Neural progenitor cell (in vitro differentiated cells): ENCODE data around the gene ESRRG. TPM values are rescaled to one million over a fixed set of nuclear protein-coding genes. Genes with fewer than 3 reads are reported as not detected.

ENCODE experiments used
- DNase-seq: peaks from one replicate; pipeline ENCODE4 v3.0.0-alpha.2; 2016; ENCODE audit warnings: low spot score
- H2AFZ ChIP-seq: fragments of 200-600 bp; sonication (generic); replicated peaks from 2 replicates; pipeline ENCODE4 v1.6.1; 2016; ENCODE audit warnings: antibody characterized with exemption
- H3F3A ChIP-seq: fragments of 200-600 bp; sonication (generic); 2 replicates; pipeline ENCODE4 v1.6.1; 2016; ENCODE audit warnings: antibody characterized with exemption, low read depth
- H3K27ac ChIP-seq: fragments of 200-600 bp; sonication (generic); 2 replicates; pipeline ENCODE4 v1.5.1; 2016; ENCODE audit warnings: mild to moderate bottlenecking
- H3K27me3 ChIP-seq: fragments of 200-600 bp; sonication (generic); 2 replicates; pipeline ENCODE4 v1.6.1; 2016; ENCODE audit warnings: mild to moderate bottlenecking, moderate library complexity
- H3K36me3 ChIP-seq: fragments of 200-600 bp; sonication (generic); 2 replicates; pipeline ENCODE4 v1.5.1; 2016
- H3K4me1 ChIP-seq: fragments of 200-600 bp; sonication (generic); 2 replicates; pipeline ENCODE4 v1.6.1; 2016; ENCODE audit warnings: mixed run types
- H3K4me2 ChIP-seq: fragments of 200-600 bp; sonication (generic); 2 replicates; pipeline ENCODE4 v1.6.1; 2016
- H3K4me3 ChIP-seq: fragments of 200-600 bp; sonication (generic); 2 replicates; pipeline ENCODE4 v1.5.1; 2016
- H3K79me2 ChIP-seq: fragments of 200-600 bp; sonication (generic); 2 replicates; pipeline ENCODE4 v1.6.1; 2016; ENCODE audit warnings: low read depth
- H3K9ac ChIP-seq: fragments of 200-600 bp; sonication (generic); 2 replicates; pipeline ENCODE4 v1.6.1; 2016
- H3K9me3 ChIP-seq: fragments of 200-600 bp; sonication (generic); 2 replicates; pipeline ENCODE4 v1.5.1; 2016; ENCODE audit warnings: low read depth
- H4K20me1 ChIP-seq: fragments of 200-600 bp; sonication (generic); 2 replicates; pipeline ENCODE4 v1.6.1; 2016; ENCODE audit warnings: low read depth
- H3K27ac Mint-ChIP-seq: 3 replicates; pipeline ENCODE4 v1.8.0; 2021; ENCODE audit warnings: mixed read lengths
- H3K27me3 Mint-ChIP-seq: 2 replicates; pipeline ENCODE4 v1.8.0; 2022; ENCODE audit warnings: low read depth, mild to moderate bottlenecking, inconsistent platforms, moderate library complexity, mixed read lengths; ENCODE audit not compliant: insufficient read depth
- H3K36me3 Mint-ChIP-seq: 3 replicates; pipeline ENCODE4 v1.8.0; 2021; ENCODE audit warnings: mixed read lengths
- H3K4me1 Mint-ChIP-seq: 3 replicates; pipeline ENCODE4 v1.8.0; 2021; ENCODE audit warnings: mixed read lengths
- H3K4me3 Mint-ChIP-seq: 3 replicates; pipeline ENCODE4 v1.8.0; 2021; ENCODE audit warnings: mild to moderate bottlenecking, moderate library complexity, mixed read lengths
- H3K9me3 Mint-ChIP-seq: 3 replicates; pipeline ENCODE4 v1.8.0; 2020; ENCODE audit warnings: mixed read lengths
- EZH2 ChIP-seq: fragments of 200-600 bp; sonication (generic); IDR thresholded peaks from 2 replicates; pipeline ENCODE4 v1.6.1; 2017; ENCODE audit warnings: antibody characterized with exemption, mild to moderate bottlenecking, moderate library complexity
- EZH2phosphoT487 ChIP-seq: fragments of 200-600 bp; sonication (generic); IDR thresholded peaks from 2 replicates; pipeline ENCODE4 v1.6.1; 2017; ENCODE audit warnings: antibody characterized with exemption
- total RNA-seq: library from RNA; depleted of rRNA; stranded (reverse); fragments of >200 nt; gene quantifications from 2 replicates; pipeline ENCODE4 v1.2.3, GENCODE V29; 2015; ENCODE audit warnings: low replicate concordance
- TF ChIP-seq, protein P1 (sequence below): fragments of 200-600 bp; sonication (generic); IDR thresholded peaks from 2 replicates; pipeline ENCODE4 v1.5.1; 2017; ENCODE audit warnings: antibody characterized with exemption, mild to moderate bottlenecking

The ESRRG gene
- total RNA-seq, 1 donor from 2014 or later, result 3.0 TPM

DNA sequence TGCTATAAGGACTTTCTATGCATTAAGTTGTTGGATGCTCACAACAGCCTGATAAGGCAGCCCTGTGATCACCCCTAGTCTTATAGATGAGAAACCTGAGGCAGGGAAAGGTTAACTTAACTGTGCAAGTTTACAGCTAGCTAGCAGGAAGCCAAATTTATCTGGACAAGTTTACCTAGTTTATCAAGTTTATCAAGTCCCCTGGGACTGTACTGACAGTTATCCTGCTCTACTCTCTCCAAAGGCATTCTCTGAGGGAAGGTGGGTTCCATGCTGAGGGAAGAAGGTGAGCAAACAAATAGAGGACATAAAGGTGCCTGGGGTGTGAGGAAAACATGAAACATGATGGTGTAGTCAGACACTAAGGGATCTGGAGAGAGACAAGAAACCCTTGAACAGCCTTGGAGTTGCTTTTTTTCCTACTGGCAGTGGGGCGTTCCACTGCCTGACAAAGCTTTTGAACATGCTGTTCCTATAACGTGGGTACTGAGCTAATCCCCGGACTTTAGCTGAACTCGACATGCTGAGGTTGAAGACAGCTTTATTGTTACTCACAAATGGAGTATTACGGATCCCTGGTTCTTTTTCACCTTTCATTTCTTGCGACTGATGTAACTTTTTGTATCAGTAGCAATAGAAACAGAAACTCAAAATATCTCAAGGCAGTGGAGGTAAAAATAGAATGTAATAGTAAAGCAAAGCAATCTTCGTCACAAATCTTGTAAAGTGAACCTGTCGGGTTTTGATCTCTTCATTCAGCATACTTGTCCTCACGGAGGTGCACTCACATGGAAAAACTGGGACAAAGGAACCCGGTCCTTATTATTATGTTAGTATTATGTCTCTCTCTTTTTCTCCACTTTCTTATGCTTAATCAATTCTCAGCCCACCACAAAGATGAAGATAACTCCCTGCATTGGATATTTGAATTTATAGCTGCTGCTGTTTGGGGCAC is 42.4 kb upstream of the ESRRG start:
- peaks cover 15% of the 10 kb centered on the region for H3K4me1 Mint-ChIP-seq
- no peaks in the 10 kb centered on the region for H3F3A ChIP-seq
- H2AFZ ChIP-seq, result no peak overlapping the region
- H3K79me2 ChIP-seq, result no peaks in the 10 kb centered on the region
- no peaks in the 10 kb centered on the region for H3K4me1 ChIP-seq
- H3K27me3 Mint-ChIP-seq, result peaks cover 3% of the 10 kb centered on the region
- H3K36me3 Mint-ChIP-seq, result no peaks in the 10 kb centered on the region
- peak; percentile 15 for DNase-seq
- no peak overlapping the region for H3K27ac Mint-ChIP-seq
- no peaks in the 10 kb centered on the region for H3K27me3 ChIP-seq
- no peak overlapping the region for H3K9ac ChIP-seq
- H4K20me1 ChIP-seq, result no peaks in the 10 kb centered on the region
- H3K9me3 Mint-ChIP-seq, result no peaks in the 10 kb centered on the region
- H3K27ac ChIP-seq, result no peak overlapping the region
- no peaks in the 10 kb centered on the region for H3K36me3 ChIP-seq
- TF ChIP-seq, protein P1, sequence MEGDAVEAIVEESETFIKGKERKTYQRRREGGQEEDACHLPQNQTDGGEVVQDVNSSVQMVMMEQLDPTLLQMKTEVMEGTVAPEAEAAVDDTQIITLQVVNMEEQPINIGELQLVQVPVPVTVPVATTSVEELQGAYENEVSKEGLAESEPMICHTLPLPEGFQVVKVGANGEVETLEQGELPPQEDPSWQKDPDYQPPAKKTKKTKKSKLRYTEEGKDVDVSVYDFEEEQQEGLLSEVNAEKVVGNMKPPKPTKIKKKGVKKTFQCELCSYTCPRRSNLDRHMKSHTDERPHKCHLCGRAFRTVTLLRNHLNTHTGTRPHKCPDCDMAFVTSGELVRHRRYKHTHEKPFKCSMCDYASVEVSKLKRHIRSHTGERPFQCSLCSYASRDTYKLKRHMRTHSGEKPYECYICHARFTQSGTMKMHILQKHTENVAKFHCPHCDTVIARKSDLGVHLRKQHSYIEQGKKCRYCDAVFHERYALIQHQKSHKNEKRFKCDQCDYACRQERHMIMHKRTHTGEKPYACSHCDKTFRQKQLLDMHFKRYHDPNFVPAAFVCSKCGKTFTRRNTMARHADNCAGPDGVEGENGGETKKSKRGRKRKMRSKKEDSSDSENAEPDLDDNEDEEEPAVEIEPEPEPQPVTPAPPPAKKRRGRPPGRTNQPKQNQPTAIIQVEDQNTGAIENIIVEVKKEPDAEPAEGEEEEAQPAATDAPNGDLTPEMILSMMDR, result no peak
- TF ChIP-seq EZH2phosphoT487 (no peak), EZH2 (no peak)
- H3K4me3 Mint-ChIP-seq, result no peak overlapping the region
- H3K4me2 ChIP-seq, result no peak overlapping the region
- H3K4me3 ChIP-seq, result no peak overlapping the region
- no peaks in the 10 kb centered on the region for H3K9me3 ChIP-seq

DNA sequence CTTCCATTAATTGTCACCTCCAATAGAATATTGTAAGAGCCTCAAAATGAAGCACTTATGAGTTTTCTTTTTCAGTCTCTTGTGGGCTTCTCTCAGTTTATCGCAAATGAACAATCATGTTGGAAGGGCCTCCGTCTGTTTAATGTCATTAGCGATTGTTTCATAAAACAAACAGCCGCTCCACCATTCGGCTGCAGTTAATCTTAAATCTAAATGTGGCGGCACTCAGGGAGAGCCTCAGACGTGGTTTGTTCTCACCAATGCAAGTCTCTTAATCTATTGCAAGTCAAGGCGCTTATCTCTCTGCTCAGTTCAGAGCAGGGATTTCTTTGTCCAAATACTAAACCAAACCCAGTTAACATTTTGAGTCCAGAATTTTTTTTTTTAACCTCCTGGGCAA is 34.9 kb upstream of the ESRRG start:
- Histone ChIP-seq H2AFZ (no peak overlapping the region), H3K9ac (no peak overlapping the region), H3F3A (no peaks in the 10 kb centered on the region), H3K9me3 (no peaks in the 10 kb centered on the region), H3K4me1 (peaks cover 12% of the 10 kb centered on the region), H4K20me1 (no peaks in the 10 kb centered on the region), H3K27me3 (no peaks in the 10 kb centered on the region), H3K4me2 (no peak overlapping the region), H3K79me2 (no peaks in the 10 kb centered on the region), H3K36me3 (no peaks in the 10 kb centered on the region), H3K27ac (no peak overlapping the region), H3K4me3 (no peak overlapping the region)
- no peak overlapping the region for H3K4me3 Mint-ChIP-seq
- peak; percentile 11 for DNase-seq
- H3K27ac Mint-ChIP-seq, result no peak overlapping the region
- no peak for TF ChIP-seq EZH2
- TF ChIP-seq EZH2phosphoT487, result no peak
- TF ChIP-seq, protein P1, result no peak
- H3K4me1 Mint-ChIP-seq, result peaks cover 18% of the 10 kb centered on the region
- no peaks in the 10 kb centered on the region for H3K9me3 Mint-ChIP-seq
- H3K27me3 Mint-ChIP-seq, result peaks cover 2% of the 10 kb centered on the region
- no peaks in the 10 kb centered on the region for H3K36me3 Mint-ChIP-seq

DNA sequence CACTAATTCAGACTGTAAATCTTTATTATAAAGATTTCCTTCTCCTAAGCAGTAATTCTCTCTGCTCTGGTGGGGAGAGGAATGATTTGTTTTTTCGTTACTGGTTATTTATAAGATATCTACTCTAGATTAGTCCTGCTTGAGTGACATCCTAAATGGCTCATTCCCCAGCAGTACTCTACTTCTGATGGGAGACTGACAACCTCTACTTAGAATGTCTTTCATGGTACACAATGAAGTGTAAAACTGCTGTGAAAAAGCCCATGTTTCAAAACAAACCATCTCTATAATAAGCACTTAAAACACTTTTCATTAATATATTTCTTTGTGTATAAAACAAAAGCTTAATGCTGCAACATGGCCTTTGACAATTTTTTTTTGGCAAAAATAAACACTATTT is 33.9 kb upstream of the ESRRG start:
- H4K20me1 ChIP-seq, result no peaks in the 10 kb centered on the region
- no peak overlapping the region for H3K4me3 ChIP-seq
- DNase-seq, result no peak
- H3K9me3 Mint-ChIP-seq, result no peaks in the 10 kb centered on the region
- H3K27ac Mint-ChIP-seq, result no peak overlapping the region
- H3K9ac ChIP-seq, result no peak overlapping the region
- TF ChIP-seq EZH2phosphoT487, result no peak
- TF ChIP-seq, protein P1, result no peak
- TF ChIP-seq EZH2, result no peak
- H3F3A ChIP-seq, result no peaks in the 10 kb centered on the region
- no peaks in the 10 kb centered on the region for H3K36me3 Mint-ChIP-seq
- H3K9me3 ChIP-seq, result no peaks in the 10 kb centered on the region
- peaks cover 22% of the 10 kb centered on the region for H3K4me1 Mint-ChIP-seq
- no peak overlapping the region for H3K27ac ChIP-seq
- H3K4me1 ChIP-seq, result peaks cover 12% of the 10 kb centered on the region
- no peaks in the 10 kb centered on the region for H3K36me3 ChIP-seq
- H2AFZ ChIP-seq, result no peak overlapping the region
- H3K4me3 Mint-ChIP-seq, result no peak overlapping the region
- no peaks in the 10 kb centered on the region for H3K79me2 ChIP-seq
- no peaks in the 10 kb centered on the region for H3K27me3 ChIP-seq
- H3K27me3 Mint-ChIP-seq, result peaks cover 2% of the 10 kb centered on the region
- H3K4me2 ChIP-seq, result no peak overlapping the region
